ENCODE measurements around the gene DUSP3.
A peak's percentile ranks its signal among the peaks of the same experiment; 100 is the strongest.

GRCh38 chr17:43766413-43767052 lies 12.2 kb downstream of the DUSP3 start:
- no peak for TF ChIP-seq POLR2A (IDR thresholded peaks at IDR 0.05)
- TF ChIP-seq CTCF (IDR thresholded peaks at IDR 0.05), result peak in 5 of 7 experiments; percentile 35 to 86 (median 69)
